Esophagus squamous epithelium (tissue), 5 donors: ENCODE data around the gene SENP6. TPM values are rescaled to one million over a fixed set of nuclear protein-coding genes. Genes with fewer than 3 reads are reported as not detected.

Source experiments
- DNase-seq: peaks from one replicate; lab custom pipeline; 2025; lab: John Stamatoyannopoulos, UW
- H3K27ac ChIP-seq, 4 donors: fragments of 200-600 bp; sonication (generic); one replicate each; pipeline ENCODE4 v1.5.1; 2016 to 2019; ENCODE audit warnings: mild to moderate bottlenecking in 1 of 4
- H3K27me3 ChIP-seq, 4 donors: fragments of 200-600 bp; sonication (generic); 1 replicate in 3 of 4; 2 replicates in 1 of 4; pipeline versions ENCODE4 v1.5.1 to v1.6.0; 2017 to 2021; ENCODE audit warnings: antibody characterized with exemption in 1 of 4
- H3K36me3 ChIP-seq, 3 donors: fragments of 200-600 bp; sonication (generic); one replicate each; pipeline ENCODE4 v1.5.1; 2016 to 2019
- H3K4me1 ChIP-seq, 3 donors: fragments of 200-600 bp; sonication (generic); one replicate each; pipeline ENCODE4 v1.5.1; 2017 to 2019
- H3K4me3 ChIP-seq, 4 donors: fragments of 200-600 bp; sonication (generic); 1 replicate in 3 of 4; 2 replicates in 1 of 4; pipeline ENCODE4 v1.5.1; 2016 to 2019; ENCODE audit warnings: mild to moderate bottlenecking in 2 of 4, moderate library complexity in 1 of 4
- H3K9me3 ChIP-seq, 3 donors: fragments of 200-600 bp; sonication (generic); one replicate each; pipeline ENCODE4 v1.5.1; 2016 to 2019
- POLR2A ChIP-seq, 4 donors: fragments of 450-650 bp; IDR thresholded peaks; one replicate each; pipeline ENCODE4 v1.6.1; 2017; ENCODE audit warnings: antibody characterized with exemption in 4 of 4, mild to moderate bottlenecking in 4 of 4, moderate library complexity in 3 of 4
- WGBS, 2 donors: methylation state at CpG; one replicate each; pipeline ENCODE4 v1.1.5; 2018; 5-methylcytosine and 5-hydroxymethylcytosine counted together
- intact Hi-C: fragments of 100-400 bp; cut with DNase I; formaldehyde crosslinking; loops from one replicate; pipeline ENCODE4 v1.15.0; 2022
- total RNA-seq, 4 donors: library from RNA; depleted of rRNA; stranded (reverse); fragments of >200 nt; gene quantifications; one replicate each; pipeline ENCODE4 v1.1.0, GENCODE V29; 2016
- TF ChIP-seq, protein P1 (sequence below), 6 experiments: fragments of 450-650 bp in 4 of 6; fragments of 200-600 bp in 2 of 6; sonication (generic) in 2 of 6; IDR thresholded peaks; one replicate each; pipeline ENCODE4 v1.5.1; 2016 to 2019; ENCODE audit warnings: antibody characterized with exemption in 6 of 6, mild to moderate bottlenecking in 4 of 6, moderate library complexity in 4 of 6
- donor health status: DM: yes; HTN: yes; CAD: no.

Gene SENP6
- total RNA-seq, 4 donors from 2014 or later = 45.5 to 104 (median 66.1) TPM

DNA sequence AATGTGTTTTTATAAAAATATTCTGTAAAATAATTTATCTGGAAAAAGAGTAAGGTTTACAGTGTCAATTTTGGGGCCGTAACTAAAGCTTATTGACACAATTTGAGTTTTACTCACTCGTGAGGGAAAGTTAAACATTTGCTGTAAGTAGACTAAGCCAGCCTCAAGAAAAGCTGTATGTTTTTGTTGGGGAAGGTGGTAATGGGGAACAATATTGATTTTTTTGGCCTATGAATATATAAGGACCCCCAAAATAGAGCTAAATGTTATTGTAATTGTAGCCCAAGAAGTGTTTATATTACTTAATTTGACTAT lies 1.4 kb downstream of the SENP6 start:
- TF ChIP-seq, protein P1, sequence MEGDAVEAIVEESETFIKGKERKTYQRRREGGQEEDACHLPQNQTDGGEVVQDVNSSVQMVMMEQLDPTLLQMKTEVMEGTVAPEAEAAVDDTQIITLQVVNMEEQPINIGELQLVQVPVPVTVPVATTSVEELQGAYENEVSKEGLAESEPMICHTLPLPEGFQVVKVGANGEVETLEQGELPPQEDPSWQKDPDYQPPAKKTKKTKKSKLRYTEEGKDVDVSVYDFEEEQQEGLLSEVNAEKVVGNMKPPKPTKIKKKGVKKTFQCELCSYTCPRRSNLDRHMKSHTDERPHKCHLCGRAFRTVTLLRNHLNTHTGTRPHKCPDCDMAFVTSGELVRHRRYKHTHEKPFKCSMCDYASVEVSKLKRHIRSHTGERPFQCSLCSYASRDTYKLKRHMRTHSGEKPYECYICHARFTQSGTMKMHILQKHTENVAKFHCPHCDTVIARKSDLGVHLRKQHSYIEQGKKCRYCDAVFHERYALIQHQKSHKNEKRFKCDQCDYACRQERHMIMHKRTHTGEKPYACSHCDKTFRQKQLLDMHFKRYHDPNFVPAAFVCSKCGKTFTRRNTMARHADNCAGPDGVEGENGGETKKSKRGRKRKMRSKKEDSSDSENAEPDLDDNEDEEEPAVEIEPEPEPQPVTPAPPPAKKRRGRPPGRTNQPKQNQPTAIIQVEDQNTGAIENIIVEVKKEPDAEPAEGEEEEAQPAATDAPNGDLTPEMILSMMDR (IDR thresholded peaks at IDR 0.05) = no peak
- TF ChIP-seq POLR2A (IDR thresholded peaks at IDR 0.05) = no peak
- Histone ChIP-seq H3K9me3 (no peaks in the 10 kb centered on the region), H3K27ac (peak overlapping the region; percentile 97 to 98 (median 98)), H3K4me1 (peaks cover 10 to 79% (median 23%) of the 10 kb centered on the region in 3 donors), H3K27me3 (no peaks in the 10 kb centered on the region), H3K36me3 (no peaks in the 10 kb centered on the region), H3K4me3 (peak overlapping the region; percentile 73 to 92 (median 88))
- 0% methylated on average over 2 of the region's 2 CpGs for WGBS, 2 donors
- intact Hi-C loops = no loop called here
- DNase-seq = no peak

DNA sequence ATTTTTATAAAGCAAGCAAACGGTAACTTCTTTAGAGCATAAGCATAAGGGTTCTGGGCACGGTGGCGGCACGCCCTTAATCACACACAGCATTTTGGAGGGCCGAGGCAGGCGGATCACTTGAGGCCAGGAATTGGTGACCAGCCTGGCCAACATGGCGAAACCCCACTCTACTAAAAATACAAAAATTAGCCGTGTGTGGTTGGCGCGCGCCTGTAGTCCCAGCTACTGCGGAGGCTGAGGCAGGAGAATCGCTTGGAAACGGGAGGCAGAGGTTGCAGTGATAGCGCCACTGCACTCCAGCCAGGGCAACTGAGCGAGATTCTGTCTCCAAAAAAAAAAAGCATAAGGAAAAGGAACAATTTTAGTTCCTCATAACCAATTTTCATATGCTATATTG lies 2.6 kb downstream of the SENP6 start:
- no peaks in the 10 kb centered on the region for H3K27me3 ChIP-seq
- intact Hi-C loops = no loop called here
- peaks cover 17 to 82% (median 31%) of the 10 kb centered on the region in 3 donors for H3K4me1 ChIP-seq
- H3K27ac ChIP-seq = no peak overlapping the region
- WGBS, 2 donors = 92 to 95% methylated on average over 16 of the region's 16 CpGs
- no peak for TF ChIP-seq POLR2A (IDR thresholded peaks at IDR 0.05)
- TF ChIP-seq, protein P1 (IDR thresholded peaks at IDR 0.05) = no peak
- peak overlapping the region in 3 of 4 donors; percentile 73 to 92 (median 88) for H3K4me3 ChIP-seq
- no peak for DNase-seq
- H3K36me3 ChIP-seq = no peaks in the 10 kb centered on the region
- H3K9me3 ChIP-seq = no peaks in the 10 kb centered on the region

DNA sequence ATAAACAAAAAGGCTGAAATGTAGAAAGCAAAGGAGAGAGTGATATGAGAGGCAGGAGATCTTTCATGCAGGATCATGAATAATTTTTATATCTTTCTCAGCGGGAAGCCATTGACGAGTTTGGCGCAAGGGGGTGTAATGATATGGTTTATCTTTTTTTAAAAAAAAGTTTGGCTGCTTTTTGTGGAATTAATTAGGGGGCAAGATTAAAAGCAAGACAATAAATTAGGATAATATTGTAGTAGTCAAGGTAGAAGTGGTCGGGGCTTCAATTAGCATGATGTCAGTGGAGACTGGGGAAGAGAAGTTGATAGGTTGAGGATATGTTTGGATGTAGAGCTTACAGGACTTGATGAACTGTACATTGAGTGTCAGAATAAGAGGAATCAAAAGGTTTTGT lies 4.0 kb downstream of the SENP6 start:
- 87 to 93% methylated on average over 4 of the region's 4 CpGs for WGBS, 2 donors
- DNase-seq = no peak
- Histone ChIP-seq H3K27ac (no peak overlapping the region), H3K4me1 (peaks cover 24 to 83% (median 36%) of the 10 kb centered on the region in 3 donors), H3K9me3 (no peaks in the 10 kb centered on the region), H3K4me3 (no peak overlapping the region), H3K27me3 (no peaks in the 10 kb centered on the region), H3K36me3 (no peaks in the 10 kb centered on the region)
- no peak for TF ChIP-seq POLR2A (IDR thresholded peaks at IDR 0.05)
- TF ChIP-seq, protein P1 (IDR thresholded peaks at IDR 0.05) = no peak
- intact Hi-C loops = no loop called here

DNA sequence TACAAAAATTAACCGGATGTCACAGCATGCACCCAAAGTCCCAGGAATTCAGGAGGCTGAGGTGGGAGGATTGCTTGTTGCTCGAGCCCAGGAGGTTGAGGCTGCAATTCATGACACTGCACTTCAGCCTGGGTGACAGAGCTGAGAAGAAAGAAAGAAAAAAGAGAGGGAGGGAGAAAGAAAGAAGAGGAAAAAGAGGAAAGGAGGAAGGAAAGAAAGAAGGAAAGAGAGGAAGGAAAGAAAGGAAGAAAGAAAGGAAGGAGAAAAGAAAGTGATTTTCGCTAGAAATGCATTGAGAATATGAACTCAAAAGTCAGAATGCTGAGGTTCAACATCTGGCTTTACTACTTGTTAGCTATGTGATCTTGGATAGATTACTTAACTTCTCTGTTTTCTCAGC lies 6.6 kb downstream of the SENP6 start:
- H3K4me1 ChIP-seq = peaks cover 28 to 100% (median 46%) of the 10 kb centered on the region in 3 donors
- no peaks in the 10 kb centered on the region for H3K27me3 ChIP-seq
- DNase-seq = no peak
- no peaks in the 10 kb centered on the region for H3K36me3 ChIP-seq
- no peak overlapping the region for H3K27ac ChIP-seq
- WGBS, 2 donors = 76 to 87% methylated on average over 3 of the region's 3 CpGs
- intact Hi-C loops = no loop called here
- TF ChIP-seq POLR2A (IDR thresholded peaks at IDR 0.05) = no peak
- no peaks in the 10 kb centered on the region for H3K9me3 ChIP-seq
- H3K4me3 ChIP-seq = no peak overlapping the region

DNA sequence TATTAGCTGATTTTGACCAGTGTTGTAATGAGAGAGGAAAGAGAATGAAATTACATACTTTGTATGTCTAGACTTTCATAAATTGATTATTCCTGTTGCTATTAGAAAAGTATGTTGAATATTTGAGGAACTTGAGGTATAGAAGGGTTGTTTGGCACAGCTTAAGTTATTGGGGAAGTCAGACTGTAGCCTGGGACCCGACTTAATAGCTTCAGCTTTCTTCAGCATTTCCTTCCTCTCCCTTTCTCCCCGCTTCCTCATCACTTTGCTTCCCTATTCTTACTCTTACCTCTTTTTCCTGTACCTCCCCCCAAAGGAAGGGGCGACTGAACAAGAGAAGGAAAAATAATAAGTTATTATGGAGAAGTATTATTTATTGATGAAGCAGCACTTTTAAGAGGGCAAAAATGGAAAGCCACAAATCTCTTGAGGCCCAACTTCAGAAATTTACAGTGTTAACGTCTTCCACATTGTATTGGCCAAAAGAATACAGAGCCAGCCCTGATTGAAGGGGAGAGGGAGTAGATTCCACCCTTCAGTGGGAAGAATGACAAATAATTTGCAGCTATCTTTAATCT lies 7.4 kb downstream of the SENP6 start:
- Histone ChIP-seq H3K27me3 (no peaks in the 10 kb centered on the region), H3K4me3 (no peak overlapping the region), H3K4me1 (peaks cover 28 to 99% (median 43%) of the 10 kb centered on the region in 3 donors), H3K9me3 (no peaks in the 10 kb centered on the region), H3K27ac (peak overlapping the region in 2 of 4 donors; percentile 5 to 31), H3K36me3 (no peaks in the 10 kb centered on the region)
- WGBS, 2 donors = 59 to 64% methylated on average over 4 of the region's 4 CpGs
- intact Hi-C loops = no loop called here
- no peak for DNase-seq
- no peak for TF ChIP-seq POLR2A (IDR thresholded peaks at IDR 0.05)

DNA sequence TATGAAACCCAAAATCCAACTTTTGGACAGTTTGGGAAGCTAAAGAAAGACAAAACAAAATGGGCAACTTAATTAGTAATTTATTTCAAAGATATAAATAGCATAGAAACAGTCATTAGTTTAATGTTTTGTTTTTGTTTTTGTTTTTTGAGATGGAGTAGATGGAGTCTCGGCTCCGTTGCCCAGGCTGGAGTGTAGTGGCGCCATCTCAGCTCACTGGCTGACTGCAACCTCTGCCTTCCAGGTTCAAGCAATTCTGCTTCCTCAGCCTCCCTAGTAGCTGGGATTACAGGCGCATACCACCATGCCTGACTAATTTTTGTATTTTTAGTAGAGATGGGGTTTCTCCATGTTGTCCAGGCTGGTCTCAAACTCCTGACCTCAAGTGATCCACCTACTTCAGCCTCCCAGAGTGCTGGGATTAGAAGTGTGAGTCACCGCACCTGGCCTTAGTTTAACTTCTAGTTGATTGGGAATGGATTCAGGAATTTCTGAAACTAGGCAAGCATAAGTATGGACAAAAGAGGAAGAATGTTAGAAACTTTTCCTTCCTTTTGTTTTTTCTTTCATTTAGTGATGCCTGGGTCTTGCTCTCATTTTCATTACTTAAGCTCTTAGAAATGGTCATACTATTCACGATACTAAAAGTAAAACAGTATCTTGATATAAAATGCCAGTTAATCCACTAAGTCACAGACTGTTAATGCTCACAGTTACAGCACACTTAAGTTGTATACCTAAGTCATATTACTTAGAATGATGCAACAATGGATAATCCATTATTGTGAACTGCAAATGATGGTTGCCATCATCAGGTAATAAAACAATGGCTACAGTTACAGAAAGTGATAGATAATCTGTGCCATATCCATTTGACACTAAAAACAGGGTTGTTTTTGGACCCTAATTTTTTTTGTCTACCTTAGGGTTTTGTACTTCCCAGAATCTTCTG lies 8.2 kb downstream of the SENP6 start:
- no peak for DNase-seq

More for the DNA sequence above, 8.2 kb downstream of the SENP6 start:
- Histone ChIP-seq H3K4me1 (peaks cover 28 to 98% (median 36%) of the 10 kb centered on the region in 3 donors), H3K4me3 (no peak overlapping the region), H3K36me3 (no peaks in the 10 kb centered on the region), H3K27me3 (no peaks in the 10 kb centered on the region), H3K9me3 (no peaks in the 10 kb centered on the region), H3K27ac (peak overlapping the region in 1 of 4 donors; percentile 34)
- no peak for TF ChIP-seq POLR2A (IDR thresholded peaks at IDR 0.05)
- TF ChIP-seq, protein P1 (IDR thresholded peaks at IDR 0.05) = no peak
- WGBS, 2 donors = 82 to 84% methylated on average over 6 of the region's 6 CpGs
- intact Hi-C loops = no loop called here
